Measurements from ENCODE around the gene CACNB4.
"Not testable (repeated sequence)": the region's sequence is repeated elsewhere in the genome, so short reads cannot be mapped to it uniquely, and the experiment has no call there.

The CACNB4 gene

DNA sequence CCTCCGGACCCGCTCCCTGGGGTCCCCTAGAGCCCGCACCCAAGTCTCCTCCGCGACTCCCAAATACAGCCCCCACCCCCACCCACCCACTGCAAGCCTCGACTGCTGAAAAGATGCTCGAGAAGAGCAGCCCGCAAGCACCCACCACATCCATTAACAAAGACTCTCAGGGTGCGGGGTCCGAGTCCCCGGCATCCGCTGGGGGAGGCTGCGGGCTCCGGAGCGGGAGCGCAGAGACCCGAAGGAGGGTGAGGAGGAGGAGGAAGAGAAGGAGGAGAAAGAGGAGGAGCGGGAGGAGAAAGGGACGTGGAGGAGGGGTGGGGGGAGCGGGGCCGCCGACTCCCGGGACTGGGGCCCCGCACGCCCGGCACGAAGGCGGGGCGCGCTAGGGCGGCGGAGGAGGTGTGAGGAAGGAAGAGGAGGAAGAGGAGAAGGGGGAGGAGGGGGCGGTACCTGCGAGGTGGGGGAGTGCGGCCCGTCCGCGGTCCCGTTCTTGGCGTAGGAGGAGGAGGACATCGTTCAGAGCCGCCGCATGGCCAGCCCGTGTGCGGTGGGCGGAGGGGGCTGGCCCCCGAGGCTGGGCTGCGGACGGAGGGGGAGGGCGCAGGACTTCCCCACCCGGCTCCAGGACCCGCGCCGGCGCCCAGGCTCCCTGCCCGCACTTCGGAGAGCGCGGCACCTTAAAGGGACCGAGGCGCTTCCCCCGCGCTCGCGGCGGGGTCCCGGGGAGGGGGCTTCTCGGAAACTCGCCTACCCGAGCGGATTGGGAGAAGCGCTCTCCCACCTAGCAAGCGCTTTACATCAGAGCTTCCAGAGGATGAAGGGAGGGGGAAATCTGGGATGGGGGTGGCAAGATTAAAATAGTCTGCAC lies at the start of gene CACNB4:
Gene CACNB4, minus strand, starts transcription at position 549 of the 871 bp plus-strand sequence.
- DNase-seq, result no peak

GRCh38 chr2:152134488-152135280 lies 35.8 kb upstream of the CACNB4 start:
- no peak for DNase-seq

DNA sequence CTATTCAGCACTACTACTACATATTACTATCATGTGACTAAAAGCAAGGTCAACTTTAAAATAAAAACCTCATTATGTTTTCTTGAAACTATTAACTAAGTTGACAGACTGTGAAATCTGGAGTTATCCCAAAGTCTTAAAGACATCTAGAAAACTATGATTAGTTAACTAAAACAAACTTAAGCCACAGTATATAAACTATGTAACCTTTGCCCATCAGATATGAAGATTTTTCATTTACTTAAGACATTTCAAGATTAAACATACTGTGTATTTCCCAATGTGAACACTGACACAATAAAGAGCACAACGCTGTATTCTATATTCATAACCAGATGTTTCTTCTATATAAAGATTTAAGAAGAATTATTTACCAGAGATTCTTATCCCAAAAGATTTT lies 33.5 kb upstream of the CACNB4 start:
- DNase-seq, result no peak

GRCh38 chr2:152127628-152128027 lies 28.8 kb upstream of the CACNB4 start:
- no peak for DNase-seq

GRCh38 chr2:152126664-152127063 lies 27.8 kb upstream of the CACNB4 start:
- no peak for DNase-seq

DNA sequence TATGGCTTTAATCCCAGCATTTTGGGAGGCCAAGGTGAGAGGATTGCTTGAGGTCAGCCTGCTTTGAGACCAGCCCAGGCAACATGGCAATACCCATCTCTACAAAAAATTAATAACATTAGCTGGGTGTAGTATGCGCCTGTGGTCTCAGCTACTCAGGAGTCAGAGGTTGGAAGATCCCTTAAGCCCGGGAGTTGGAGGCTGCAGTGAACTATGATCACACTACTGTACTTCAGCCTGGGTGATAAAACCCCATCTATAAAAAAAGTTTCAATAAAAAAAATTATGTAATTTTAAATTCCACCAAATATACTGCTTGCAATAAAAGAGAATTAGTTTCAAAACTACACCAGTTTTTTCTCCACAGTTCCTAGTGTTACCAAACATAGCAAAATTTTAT lies 23.3 kb upstream of the CACNB4 start:
- DNase-seq, result no peak

DNA sequence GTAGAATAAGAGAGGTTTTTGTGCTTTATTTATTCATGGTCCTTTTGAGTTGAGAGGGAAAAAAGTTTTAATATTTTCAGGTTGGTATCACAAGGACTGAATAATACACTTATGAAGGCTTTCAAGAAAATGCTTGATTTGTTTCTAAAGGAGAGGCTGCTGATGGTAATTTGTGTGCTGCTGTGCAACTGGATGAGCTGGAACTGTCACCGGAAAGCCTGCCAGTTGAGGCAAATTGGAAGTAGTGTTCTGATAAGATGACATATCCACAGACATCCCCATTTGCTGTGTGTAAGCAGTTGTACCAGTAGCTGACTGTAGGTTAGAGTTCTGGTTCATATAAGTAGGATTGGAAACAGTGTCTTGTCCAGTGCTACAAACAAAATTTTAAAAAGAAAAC lies 21.6 kb upstream of the CACNB4 start:
- no peak for DNase-seq

DNA sequence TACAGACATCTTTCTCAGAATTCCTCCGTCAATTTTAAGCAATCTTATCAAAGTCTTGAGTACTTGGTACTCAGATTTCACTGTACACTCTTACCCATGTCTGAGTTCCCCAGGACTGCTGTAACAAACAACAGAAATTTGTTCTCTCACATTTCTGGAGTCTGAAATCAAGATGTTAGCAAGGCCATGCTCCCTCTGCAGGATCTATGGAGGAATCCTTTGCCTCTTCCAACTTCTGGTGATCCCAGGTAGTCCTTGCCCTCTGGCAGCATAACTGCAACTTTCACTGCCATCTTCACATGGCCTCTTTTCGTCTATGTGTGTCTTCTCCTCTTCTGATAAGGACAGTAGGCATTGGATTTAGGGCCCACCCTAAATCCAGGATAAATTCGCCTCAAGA lies 17.1 kb upstream of the CACNB4 start:
- DNase-seq, result no peak

DNA sequence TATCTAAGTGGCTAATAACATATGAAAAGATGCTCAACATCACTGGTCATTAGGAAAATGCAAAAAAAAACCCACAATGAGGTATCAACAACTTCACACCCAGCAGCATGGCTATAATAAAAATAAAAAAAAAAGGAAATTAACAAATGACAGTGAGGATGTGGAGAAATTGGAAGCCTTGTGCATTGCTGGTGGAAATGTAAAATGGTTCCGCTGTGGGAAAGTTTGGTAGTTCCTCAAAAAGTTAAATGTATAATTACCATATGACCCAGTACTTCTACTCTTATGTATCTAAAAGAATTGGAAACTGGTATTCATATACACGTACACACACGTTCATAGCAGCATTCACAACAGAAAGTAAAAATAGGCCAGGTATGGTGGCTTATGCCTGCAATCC lies 15.5 kb upstream of the CACNB4 start:
- DNase-seq, result no peak

DNA sequence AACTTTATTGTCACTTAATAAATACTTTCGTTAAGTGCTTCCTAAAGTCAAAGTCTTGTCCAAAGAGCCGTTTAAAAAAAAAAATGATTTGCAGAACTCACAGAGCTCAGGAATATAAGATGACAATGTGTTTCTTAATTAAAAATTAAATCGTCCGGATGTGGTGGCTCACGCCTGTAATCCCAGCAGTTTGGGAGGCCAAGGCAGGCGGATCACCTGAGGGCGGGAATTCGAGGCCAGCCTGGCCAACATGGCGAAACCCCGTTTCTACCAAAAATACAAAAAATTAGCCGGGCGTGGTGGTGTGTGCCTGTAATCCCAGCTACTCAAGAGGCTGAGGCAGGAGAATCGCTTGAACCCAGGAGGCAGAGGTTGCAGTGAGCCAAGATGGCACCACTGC lies 8.3 kb upstream of the CACNB4 start:
- not testable (repeated sequence) for DNase-seq

GRCh38 chr2:152106464-152106863 lies 7.6 kb upstream of the CACNB4 start:
- DNase-seq, result no peak

DNA sequence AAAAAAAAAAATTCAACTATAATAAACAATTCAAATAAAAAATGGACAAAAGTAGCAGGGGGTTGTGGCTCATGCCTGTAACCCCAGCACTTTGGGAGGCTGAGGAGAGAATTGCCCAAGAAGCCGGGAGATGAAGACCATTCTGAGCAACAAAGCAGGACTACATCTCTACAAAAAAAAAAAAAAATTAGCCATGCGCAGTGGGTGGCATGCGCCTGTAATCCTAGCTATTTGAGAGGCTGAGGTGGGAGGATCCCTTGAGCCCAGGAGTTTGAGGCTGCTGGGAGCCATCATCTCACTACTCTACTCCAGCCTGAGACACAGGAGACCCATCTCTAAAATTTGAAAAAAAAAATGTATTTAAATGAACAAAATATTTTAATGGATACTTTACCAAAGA lies 4.4 kb upstream of the CACNB4 start:
- no peak for DNase-seq

DNA sequence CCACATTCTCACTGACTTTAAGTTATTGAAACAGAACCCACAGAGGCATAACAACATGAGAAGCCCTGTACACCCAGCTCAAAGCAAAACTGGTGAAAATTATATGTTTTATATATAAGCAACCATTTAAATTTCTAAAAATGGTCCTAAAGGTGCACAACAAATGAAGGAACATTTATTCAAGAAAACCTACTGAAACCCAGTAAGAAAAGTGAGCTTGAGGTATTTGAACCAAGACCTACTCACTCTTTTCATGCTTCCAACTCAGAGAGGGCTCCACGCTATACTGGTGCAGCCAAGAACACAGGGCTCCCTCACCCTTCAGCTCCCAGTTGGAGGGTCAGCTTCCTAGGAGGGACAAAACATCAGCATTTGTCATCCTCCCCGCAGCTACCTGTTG lies 2.1 kb upstream of the CACNB4 start:
- no peak for DNase-seq

GRCh38 chr2:152099367-152100050 lies 665 bp upstream of the CACNB4 start:
- no peak for DNase-seq

DNA sequence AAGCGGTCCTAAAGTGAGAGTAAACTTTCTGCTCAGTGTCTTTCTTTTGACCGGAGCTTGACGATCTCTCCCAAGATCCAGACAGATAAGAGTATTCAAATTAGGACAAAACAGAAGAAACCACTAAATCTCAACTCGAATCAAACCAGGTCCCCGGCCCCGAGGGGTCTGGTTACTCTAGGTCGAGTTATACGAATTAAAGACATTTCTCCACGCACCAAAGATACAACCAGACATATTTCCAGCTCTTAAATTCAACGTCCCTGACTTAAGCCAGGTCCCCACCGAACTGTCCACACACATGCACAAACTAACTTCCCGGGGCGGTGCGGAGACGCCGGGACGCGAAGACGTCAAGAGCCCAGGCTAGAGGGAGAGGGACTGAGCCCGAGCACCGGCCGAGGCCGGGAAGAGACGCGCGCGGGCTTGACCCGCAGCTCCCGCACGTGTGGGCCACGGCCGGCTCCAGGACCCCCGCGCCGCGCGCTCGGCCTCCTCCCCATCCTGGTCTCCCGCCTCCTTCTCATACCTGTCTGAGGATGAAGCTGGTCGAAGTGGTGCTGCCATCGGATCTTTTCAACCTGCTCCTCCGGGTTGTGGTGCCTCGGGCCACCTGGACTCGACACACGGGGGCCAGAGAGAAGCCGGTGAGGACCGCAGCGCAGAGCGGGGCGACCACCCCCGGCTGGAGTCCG lies 896 bp downstream of the CACNB4 start:
- DNase-seq, result no peak

DNA sequence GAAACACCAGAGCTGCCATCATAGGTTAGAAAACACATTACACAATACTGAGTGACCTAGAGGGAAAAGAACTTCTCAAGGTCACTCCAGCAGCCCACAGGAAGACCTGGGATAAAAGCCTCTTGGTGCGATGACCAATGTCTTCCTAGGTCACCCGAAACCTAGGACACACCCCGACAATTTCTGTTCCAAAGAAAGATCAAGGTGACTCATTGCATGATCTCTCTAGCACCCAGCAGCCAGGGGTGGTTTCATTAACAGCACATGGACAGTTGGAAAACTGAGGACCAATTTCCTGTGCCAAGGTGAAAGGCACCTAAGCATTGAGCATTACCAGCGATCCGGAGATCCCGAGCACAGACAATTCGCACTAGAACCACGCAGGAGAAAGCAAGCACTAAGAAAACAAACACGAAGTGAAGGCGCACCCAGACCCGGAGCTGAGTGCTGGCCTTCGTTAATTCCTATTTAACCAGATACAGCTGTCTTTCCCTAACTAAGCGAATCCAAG lies 1.5 kb downstream of the CACNB4 start:
- no peak for DNase-seq

- no peak for DNase-seq
These were observed 3.7 kb downstream of the CACNB4 start for GRCh38 chr2:152095146-152095545.

- DNase-seq, result no peak
These were observed 4.8 kb downstream of the CACNB4 start for GRCh38 chr2:152094014-152094413.

GRCh38 chr2:152093464-152093863 lies 5.4 kb downstream of the CACNB4 start:
- no peak for DNase-seq

- no peak for DNase-seq
These were observed 6.7 kb downstream of the CACNB4 start for GRCh38 chr2:152092095-152092494.

DNA sequence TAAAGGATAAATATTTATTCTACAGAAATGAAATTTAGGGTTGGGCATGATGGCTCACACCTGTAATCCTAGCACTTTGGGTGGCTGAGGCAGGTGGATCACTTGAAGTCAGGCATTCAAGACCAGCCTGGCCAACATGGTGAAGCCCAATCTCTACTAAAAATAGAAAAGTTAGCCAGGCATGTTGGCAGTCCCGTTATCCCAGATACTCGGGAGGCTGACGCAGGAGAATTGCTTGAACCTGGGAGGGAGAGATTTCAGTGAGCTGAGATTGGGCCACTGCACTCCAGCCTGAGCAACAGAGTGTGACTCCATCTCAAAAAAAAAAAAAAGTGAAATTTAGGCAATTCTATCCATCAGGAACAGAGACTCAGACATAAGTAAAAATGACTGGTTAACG lies 8.1 kb downstream of the CACNB4 start:
- DNase-seq, result not testable (repeated sequence)

DNA sequence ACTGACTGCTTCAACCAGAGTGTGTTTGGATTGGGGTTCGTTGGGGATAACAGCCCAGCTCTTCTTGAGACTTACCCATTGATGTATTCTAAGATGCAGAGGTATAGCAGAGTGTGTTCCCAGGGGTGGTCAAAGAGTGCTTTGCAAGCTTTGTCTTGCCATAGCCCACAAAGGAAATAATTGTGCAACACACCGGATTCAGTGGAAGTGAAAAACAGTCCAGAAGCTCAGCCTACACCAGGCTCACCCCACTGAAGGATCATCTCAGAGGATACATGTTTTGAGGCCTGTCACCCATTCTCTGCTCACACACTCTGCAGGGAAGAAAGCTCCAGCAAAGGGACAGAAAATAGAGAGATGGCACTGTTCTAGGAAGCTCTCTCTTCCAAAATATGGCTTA lies 9.6 kb downstream of the CACNB4 start:
- DNase-seq, result no peak

DNA sequence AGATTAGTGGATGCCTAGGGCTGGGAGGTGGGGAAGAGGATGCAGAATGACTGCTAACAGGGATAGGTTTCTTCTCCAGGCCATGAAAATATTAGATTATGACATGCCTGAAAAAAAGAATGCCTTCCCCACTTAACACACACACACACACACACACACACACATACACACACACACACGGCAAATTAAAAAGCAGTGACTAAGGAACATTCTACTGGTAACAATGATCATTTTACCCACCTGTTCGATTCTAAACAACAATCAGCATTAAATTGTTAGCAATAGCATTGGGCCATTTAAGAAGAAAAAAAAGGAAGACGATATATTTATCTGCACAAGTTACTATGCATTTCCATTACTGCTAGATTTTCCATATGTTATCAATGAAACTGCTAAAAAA lies 10.8 kb downstream of the CACNB4 start:
- no peak for DNase-seq
